Measurements from ENCODE around the gene ZNF821. TPM values are rescaled to one million over a fixed set of nuclear protein-coding genes. Genes with fewer than 3 reads are reported as not detected.

The ZNF821 gene
- total and polyA plus RNA-seq, 10 of the 15 experiments (the other 5 are each of a cell fraction or from before 2014, with no cell fraction given) = 0.82 to 9.9 (median 6.8) TPM

- H2AFZ ChIP-seq (ENCODE audit: control insufficient read depth, low read depth, low read length) = no peak overlapping the region
- ChIA-PET RAD21 (ENCODE audit: unreplicated experiment) (interaction anchor here (0.7 kb wide), 1 partner anchor 111 kb away, joined by 3 read pairs; no protein-coding TSS in a partner anchor), POLR2A (interaction anchor here (0.7 to 2.1 kb wide), 9 partner anchors 9 to 438 kb away, joined by 3 to 6 read pairs (median 3); no protein-coding TSS in a partner anchor), SMC1A (ENCODE audit: uncharacterized antibody, unreplicated experiment) (interaction anchor here (0.7 kb wide), 1 partner anchor 565 kb away, joined by 3 read pairs; no protein-coding TSS in a partner anchor), CTCF (interaction anchor here (0.6 to 5.7 kb wide), 4 partner anchors 15 to 117 kb away, joined by 3 to 31 read pairs (median 4); partner anchors contain the start of gene ZNF821)
- H3K27ac ChIP-seq (ENCODE audit: control insufficient read depth, insufficient read depth) = no peak overlapping the region
- H3K9ac ChIP-seq (ENCODE audit: control insufficient read depth, insufficient read depth, low read length) = no peak overlapping the region
- ATAC-seq = no peak
- no peak for DNase-seq (ENCODE audit: low read depth, low spot score)
- H3K4me1 ChIP-seq (ENCODE audit: control insufficient read depth, insufficient read depth, low read length) = peaks cover 4% of the 10 kb centered on the region; the same call in 1 of the 2 replicates
- TF ChIP-seq TARDBP (IDR thresholded peaks at IDR 0.05; ENCODE audit: borderline replicate concordance) (no peak), SMC3 (IDR thresholded peaks at IDR 0.05; ENCODE audit: borderline replicate concordance, low read length) (no peak), RFX5 (IDR thresholded peaks at IDR 0.05; ENCODE audit: low read depth, low read length) (no peak), HDGF (IDR thresholded peaks at IDR 0.05) (no peak), GABPA (IDR thresholded peaks at IDR 0.05; ENCODE audit: low read depth) (no peak), REST (IDR thresholded peaks at IDR 0.05; ENCODE audit: low read depth, low read length) (no peak), GATAD2B (conservative IDR thresholded peaks at IDR 0.05; ENCODE audit: low read depth) (no peak), JUNB (IDR thresholded peaks at IDR 0.05) (no peak), SRF (IDR thresholded peaks at IDR 0.05; ENCODE audit: low read depth in 2 of 2, low read length in 2 of 2) (no peak), USF1 (IDR thresholded peaks at IDR 0.05; ENCODE audit: borderline replicate concordance, extremely low read length, insufficient read depth, low read depth, low read length) (no peak), HDAC2 (IDR thresholded peaks at IDR 0.05) (no peak), FOS (IDR thresholded peaks at IDR 0.05; ENCODE audit: borderline replicate concordance, extremely low read depth, insufficient read length) (no peak), NBN (IDR thresholded peaks at IDR 0.05) (no peak), FOXM1 (IDR thresholded peaks at IDR 0.05; ENCODE audit: low read depth, low read length) (no peak), ZNF687 (IDR thresholded peaks at IDR 0.05) (no peak)
- 96% methylated on average over 4 of the region's 4 CpGs for WGBS (ENCODE audit: insufficient coverage, insufficient replicate concordance, low lambda C conversion rate, missing lambda C conversion rate)
- H4K20me1 ChIP-seq (ENCODE audit: control insufficient read depth, insufficient read depth) = peaks cover 4% of the 10 kb centered on the region; the same call in 1 of the 2 replicates
- intact Hi-C loops (cut with micrococcal nuclease; ENCODE audit: unreplicated experiment) (loop anchor here (10.0 kb wide), 1 partner anchor 196 kb away; the partner anchor contains the start of genes DHX38 and TXNL4B), in situ Hi-C loops (cut with MboI) (loop anchor here (5.0 kb wide), 1 partner anchor 92 kb away; the partner anchor contains the start of gene AP1G1)
- BruUV-seq (replicated peaks) = no TSS peak
- H3K4me2 ChIP-seq (ENCODE audit: control insufficient read depth, insufficient read depth) = peak overlapping the region; percentile 56
- no peaks in the 10 kb centered on the region for H3K27me3 ChIP-seq (replicated peaks in 1 of 2; ENCODE audit: control insufficient read depth in 2 of 2, insufficient read depth in 2 of 2, low read length in 1 of 2)
- H3K4me3 ChIP-seq = peak overlapping the region; percentile 39; the same call in 1 of the 2 replicates
- FAIRE-seq = no peak
- peaks cover 0 to 4% of the 10 kb centered on the region in 2 experiments; a peak in 2 of 4 replicates for H3K36me3 ChIP-seq (ENCODE audit: control insufficient read depth in 2 of 2, insufficient read depth in 2 of 2, low read length in 1 of 2)
- H3K79me2 ChIP-seq (ENCODE audit: control insufficient read depth, insufficient read depth, low read length) = peaks cover 88% of the 10 kb centered on the region
- peaks cover 1% of the 10 kb centered on the region; the same call in 2 of the 3 replicates for H3K9me3 ChIP-seq (replicated peaks; ENCODE audit: control insufficient read depth, insufficient read depth, low read length)
Measured at GRCh38 chr16:71899171-71899570, 15.2 kb upstream of the ZNF821 start.

Measured in GM12878 (cell line).